ENCODE results near the gene INHBB. TPM values are rescaled to one million over a fixed set of nuclear protein-coding genes. Genes with fewer than 3 reads are reported as not detected.
"Not testable (repeated sequence)": the region's sequence is repeated elsewhere in the genome, so short reads cannot be mapped to it uniquely, and the experiment has no call there.

Gene INHBB
- total and polyA plus RNA-seq, 5 donors, result 1.4 to 2.5 (median 2.4) TPM

GRCh38 chr2:120308038-120308910 is 37.7 kb upstream of the INHBB start:
- 93% methylated on average over 16 of the region's 16 CpGs for WGBS
- peak in 1 of 3 donors; percentile 51 for DNase-seq
- intact Hi-C loops (cut with DNase I), result no loop called here

DNA sequence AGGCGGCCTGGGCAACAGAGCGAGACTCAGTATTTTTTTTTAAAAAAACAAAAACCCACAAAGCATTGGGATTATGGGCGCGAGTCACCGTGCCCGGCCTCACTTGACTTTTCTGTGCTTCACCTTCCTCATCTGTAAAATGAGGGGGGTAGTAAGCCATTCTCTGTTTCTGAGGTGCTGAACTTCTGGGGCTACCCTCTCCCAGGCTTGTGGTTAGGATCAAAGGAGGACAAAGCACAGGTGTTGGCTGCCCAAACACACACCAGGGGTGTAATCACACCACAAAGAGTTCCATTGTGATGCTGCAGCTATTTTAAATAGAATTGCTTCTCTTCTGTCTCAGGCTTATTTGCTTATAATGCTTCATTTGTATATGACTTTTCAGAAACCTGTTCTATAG is 35.8 kb upstream of the INHBB start:
- no peaks in the 10 kb centered on the region for H3K9me3 ChIP-seq (ENCODE audit: control insufficient read depth, low read length)
- H3K4me1 ChIP-seq (ENCODE audit: control insufficient read depth, insufficient read depth, low read length), result no peaks in the 10 kb centered on the region
- H3K27ac ChIP-seq (ENCODE audit: low read length), result no peak overlapping the region
- no peaks in the 10 kb centered on the region for H3K27me3 ChIP-seq (ENCODE audit: control insufficient read depth, insufficient read depth)
- no peak for ATAC-seq
- DNase-seq, result no peak
- WGBS, result 97% methylated on average over 6 of the region's 6 CpGs
- intact Hi-C loops (cut with DNase I), result loop anchor here in 2 of 4 donors (5.0 to 10.0 kb wide), 3 partner anchors 55 to 203 kb away; partner anchors contain the start of genes RALB (in 1 of the 2) and TMEM185B (in 1 of the 2)
- no peak overlapping the region for H3K4me3 ChIP-seq (ENCODE audit: low read length)

More at GRCh38 chr2:120308038-120308910, 37.7 kb upstream of the INHBB start:
- Histone ChIP-seq H3K27me3 (ENCODE audit: control insufficient read depth, insufficient read depth) (no peaks in the 10 kb centered on the region), H3K4me1 (ENCODE audit: control insufficient read depth, insufficient read depth, low read length) (no peaks in the 10 kb centered on the region), H3K27ac (ENCODE audit: low read length) (no peak overlapping the region), H3K9me3 (ENCODE audit: control insufficient read depth, low read length) (no peaks in the 10 kb centered on the region), H3K4me3 (ENCODE audit: low read length) (no peak overlapping the region)
- ATAC-seq, result no peak

GRCh38 chr2:120310841-120311240 is 35.1 kb upstream of the INHBB start:
- intact Hi-C loops (cut with DNase I), result loop anchor here in 2 of 4 donors (5.0 to 10.0 kb wide), 3 partner anchors 56 to 204 kb away; partner anchors contain the start of genes RALB (in 1 of the 2) and TMEM185B (in 1 of the 2)
- not testable (repeated sequence) for H3K27me3 ChIP-seq (ENCODE audit: control insufficient read depth, insufficient read depth); H3K27ac ChIP-seq (ENCODE audit: low read length); H3K9me3 ChIP-seq (ENCODE audit: control insufficient read depth, low read length); ATAC-seq; H3K4me1 ChIP-seq (ENCODE audit: control insufficient read depth, insufficient read depth, low read length); DNase-seq; H3K4me3 ChIP-seq (ENCODE audit: low read length)
- WGBS, result 97% methylated on average over 8 of the region's 8 CpGs

DNA sequence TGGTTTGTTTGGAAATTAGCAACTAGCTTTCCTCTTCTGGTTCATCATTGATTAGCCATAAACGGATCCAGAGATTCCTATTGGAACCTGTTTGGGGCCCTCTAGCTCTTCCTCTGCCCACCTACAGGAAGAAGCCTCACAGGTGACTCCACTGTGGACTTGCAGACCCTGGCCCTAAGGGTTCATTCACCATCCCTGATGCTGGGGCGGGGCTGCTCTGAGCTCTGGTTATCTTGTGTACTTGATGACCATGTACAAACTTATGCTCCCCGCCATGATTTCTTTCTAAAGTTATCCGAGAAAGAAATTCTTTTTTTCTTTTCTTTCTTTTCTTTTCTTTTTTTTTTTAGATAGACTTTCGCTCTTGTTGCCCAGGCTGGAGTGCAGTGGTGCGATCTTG is 33.9 kb upstream of the INHBB start:
- Histone ChIP-seq H3K27me3 (ENCODE audit: control insufficient read depth, insufficient read depth) (no peaks in the 10 kb centered on the region), H3K27ac (ENCODE audit: low read length) (no peak overlapping the region), H3K4me3 (ENCODE audit: low read length) (no peak overlapping the region), H3K9me3 (ENCODE audit: control insufficient read depth, low read length) (no peaks in the 10 kb centered on the region), H3K4me1 (ENCODE audit: control insufficient read depth, insufficient read depth, low read length) (no peaks in the 10 kb centered on the region)
- ATAC-seq (no peak), DNase-seq (no peak)
- 98% methylated on average over 6 of the region's 6 CpGs for WGBS
- intact Hi-C loops (cut with DNase I), result loop anchor here in 2 of 4 donors (5.0 to 10.0 kb wide), 3 partner anchors 57 to 205 kb away; partner anchors contain the start of genes RALB (in 1 of the 2) and TMEM185B (in 1 of the 2)

GRCh38 chr2:120312860-120313694 is 32.9 kb upstream of the INHBB start:
- no peaks in the 10 kb centered on the region for H3K27me3 ChIP-seq (ENCODE audit: control insufficient read depth, insufficient read depth)

GRCh38 chr2:120313695-120314615 is 32.0 kb upstream of the INHBB start:
- H3K27me3 ChIP-seq (ENCODE audit: control insufficient read depth, insufficient read depth), result no peaks in the 10 kb centered on the region
- no peaks in the 10 kb centered on the region for H3K4me1 ChIP-seq (ENCODE audit: control insufficient read depth, insufficient read depth, low read length)
- DNase-seq (peak in 1 of 3 donors; percentile 67), ATAC-seq (peak; percentile 10 to 22)
- H3K27ac ChIP-seq (ENCODE audit: low read length), result no peak overlapping the region
- H3K9me3 ChIP-seq (ENCODE audit: control insufficient read depth, low read length), result no peaks in the 10 kb centered on the region
- WGBS, result 69% methylated on average over 39 of the region's 39 CpGs
- peak overlapping the region; percentile 69 for H3K4me3 ChIP-seq (ENCODE audit: low read length)
- intact Hi-C loops (cut with DNase I), result loop anchor here in 2 of 4 donors (5.0 to 10.0 kb wide), 3 partner anchors 59 to 207 kb away; partner anchors contain the start of genes RALB (in 1 of the 2) and TMEM185B (in 1 of the 2)

More at GRCh38 chr2:120312860-120313694, 32.9 kb upstream of the INHBB start:
- no peaks in the 10 kb centered on the region for H3K4me1 ChIP-seq (ENCODE audit: control insufficient read depth, insufficient read depth, low read length)
- peak; percentile 76 to 80 for ATAC-seq
- intact Hi-C loops (cut with DNase I), result loop anchor here in 2 of 4 donors (5.0 to 10.0 kb wide), 3 partner anchors 58 to 206 kb away; partner anchors contain the start of genes RALB (in 1 of the 2) and TMEM185B (in 1 of the 2)
- peak overlapping the region; percentile 69 for H3K4me3 ChIP-seq (ENCODE audit: low read length)
- peak; percentile 82 to 93 (median 91) for DNase-seq
- 6% methylated on average over 38 of the region's 38 CpGs for WGBS
- no peaks in the 10 kb centered on the region for H3K9me3 ChIP-seq (ENCODE audit: control insufficient read depth, low read length)
- H3K27ac ChIP-seq (ENCODE audit: low read length), result no peak overlapping the region

DNA sequence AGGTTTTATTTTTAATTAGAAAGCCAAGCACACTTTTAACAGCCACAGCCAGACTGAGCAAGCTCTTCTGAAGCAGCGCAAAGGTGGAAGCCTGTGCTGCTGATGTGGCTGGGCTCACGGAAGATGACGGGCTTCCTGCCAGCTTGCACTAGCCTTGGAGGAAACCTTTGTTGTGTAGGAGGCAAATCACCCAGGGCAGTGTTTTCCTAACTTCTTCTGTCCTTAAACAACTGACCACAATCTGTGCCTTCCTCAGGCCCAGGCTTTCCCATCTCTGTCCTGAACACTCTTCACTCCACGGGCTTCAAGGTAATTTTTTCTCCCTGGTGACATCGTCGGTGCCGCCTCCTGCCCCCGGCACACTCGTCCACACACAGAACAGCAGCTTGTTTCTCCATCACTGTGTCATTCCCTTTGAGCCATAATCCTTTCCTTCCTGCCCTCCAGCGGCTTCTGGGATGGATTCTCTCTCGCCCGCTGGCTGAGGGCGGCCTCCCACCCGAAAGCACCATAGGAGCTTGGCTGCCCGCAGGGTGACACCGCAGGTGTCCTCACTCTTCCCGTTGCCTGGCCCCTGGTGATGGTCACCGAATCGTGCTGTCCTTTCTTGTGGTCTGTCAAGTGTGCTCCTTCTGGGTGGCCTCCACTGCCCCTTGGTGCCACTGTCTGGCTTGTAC is 31.1 kb upstream of the INHBB start:
- 76% methylated on average over 19 of the region's 19 CpGs for WGBS
- Histone ChIP-seq H3K27ac (ENCODE audit: low read length) (no peak overlapping the region), H3K4me3 (ENCODE audit: low read length) (no peak overlapping the region), H3K9me3 (ENCODE audit: control insufficient read depth, low read length) (no peaks in the 10 kb centered on the region), H3K27me3 (ENCODE audit: control insufficient read depth, insufficient read depth) (no peaks in the 10 kb centered on the region), H3K4me1 (ENCODE audit: control insufficient read depth, insufficient read depth, low read length) (no peaks in the 10 kb centered on the region)
- no peak for DNase-seq
- intact Hi-C loops (cut with DNase I), result loop anchor here in 2 of 4 donors (5.0 to 10.0 kb wide), 3 partner anchors 60 to 208 kb away; partner anchors contain the start of genes RALB (in 1 of the 2) and TMEM185B (in 1 of the 2)
- no peak for ATAC-seq

- DNase-seq, result no peak
- Histone ChIP-seq H3K4me3 (ENCODE audit: low read length) (no peak overlapping the region), H3K27me3 (ENCODE audit: control insufficient read depth, insufficient read depth) (no peaks in the 10 kb centered on the region), H3K27ac (ENCODE audit: low read length) (no peak overlapping the region), H3K4me1 (ENCODE audit: control insufficient read depth, insufficient read depth, low read length) (no peaks in the 10 kb centered on the region), H3K9me3 (ENCODE audit: control insufficient read depth, low read length) (no peaks in the 10 kb centered on the region)
- no peak for ATAC-seq
- 90% methylated on average over 17 of the region's 17 CpGs for WGBS
- intact Hi-C loops (cut with DNase I), result loop anchor here in 2 of 4 donors (10.0 kb wide), 2 partner anchors 61 to 91 kb away; partner anchors contain the start of genes RALB (in 1 of the 2) and TMEM185B (in 1 of the 2)
Measured at GRCh38 chr2:120315367-120316033, 30.4 kb upstream of the INHBB start.

DNA sequence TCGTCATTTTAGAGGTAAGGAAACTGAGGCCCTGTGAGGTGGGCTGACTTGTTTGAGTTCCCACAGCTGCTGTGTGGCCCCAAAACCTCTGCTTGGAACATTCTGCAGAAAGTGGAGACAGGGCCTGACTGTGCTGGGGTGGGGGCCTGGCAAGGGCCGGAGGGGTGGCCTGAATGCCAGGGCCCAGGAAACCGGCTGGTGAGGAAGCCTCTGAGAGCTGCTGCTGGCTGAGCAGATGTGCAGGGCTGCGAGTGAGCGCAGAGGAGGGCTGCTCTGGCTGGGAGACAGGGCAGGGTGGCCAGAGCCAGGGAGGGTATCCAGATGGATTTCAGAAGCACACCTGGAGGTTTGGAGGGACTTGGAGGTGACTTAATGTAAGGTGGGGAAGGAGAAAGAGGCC is 29.9 kb upstream of the INHBB start:
- no peak overlapping the region for H3K4me3 ChIP-seq (ENCODE audit: low read length)
- DNase-seq, result no peak
- intact Hi-C loops (cut with DNase I), result loop anchor here in 2 of 4 donors (10.0 kb wide), 2 partner anchors 61 to 91 kb away; partner anchors contain the start of genes RALB (in 1 of the 2) and TMEM185B (in 1 of the 2)
- no peaks in the 10 kb centered on the region for H3K27me3 ChIP-seq (ENCODE audit: control insufficient read depth, insufficient read depth)
- WGBS, result 88% methylated on average over 5 of the region's 5 CpGs
- H3K4me1 ChIP-seq (ENCODE audit: control insufficient read depth, insufficient read depth, low read length), result no peaks in the 10 kb centered on the region
- H3K9me3 ChIP-seq (ENCODE audit: control insufficient read depth, low read length), result no peaks in the 10 kb centered on the region
- ATAC-seq, result no peak
- no peak overlapping the region for H3K27ac ChIP-seq (ENCODE audit: low read length)
